Peyer's patch (tissue), 4 donors: ENCODE results near the gene NFKBIZ. TPM values are rescaled to one million over a fixed set of nuclear protein-coding genes. Genes with fewer than 3 reads are reported as not detected.

Source experiments
- DNase-seq, 3 donors: peaks; one replicate each; pipeline ENCODE4 v3.0.0-alpha.2; 2017 to 2019
- H3K27ac ChIP-seq, 4 donors: fragments of 200-600 bp; sonication (generic); one replicate each; pipeline ENCODE4 v1.5.1; 2016 to 2019
- H3K27me3 ChIP-seq, 2 donors: fragments of 200-600 bp; sonication (generic); one replicate each; pipeline ENCODE4 v1.5.1; 2019
- H3K36me3 ChIP-seq, 3 donors: fragments of 200-600 bp; sonication (generic); one replicate each; pipeline ENCODE4 v1.5.1; 2016 to 2019
- H3K4me1 ChIP-seq, 4 donors: fragments of 200-600 bp; sonication (generic); one replicate each; pipeline ENCODE4 v1.5.1; 2016 to 2019
- H3K4me3 ChIP-seq, 4 donors: fragments of 200-600 bp; sonication (generic); 1 replicate in 3 of 4; 2 replicates in 1 of 4; pipeline ENCODE4 v1.5.1; 2016 to 2019; ENCODE audit warnings: mild to moderate bottlenecking in 1 of 4
- H3K9me3 ChIP-seq, 4 donors: fragments of 200-600 bp; sonication (generic); one replicate each; pipeline ENCODE4 v1.5.1; 2016 to 2019; ENCODE audit warnings: mild to moderate bottlenecking in 1 of 4
- CTCF ChIP-seq, 6 experiments: fragments of 450-650 bp in 4 of 6; fragments of 200-600 bp in 2 of 6; sonication (generic) in 1 of 6; IDR thresholded peaks; one replicate each; pipeline ENCODE4 v1.5.1; 2017 to 2019; ENCODE audit warnings: antibody characterized with exemption in 6 of 6, mild to moderate bottlenecking in 3 of 6, moderate library complexity in 1 of 6
- POLR2A ChIP-seq, 2 donors: fragments of 450-650 bp; IDR thresholded peaks; one replicate each; pipeline ENCODE4 v1.5.1; 2017; ENCODE audit warnings: antibody characterized with exemption in 2 of 2, mild to moderate bottlenecking in 2 of 2, moderate library complexity in 2 of 2
- total RNA-seq, 4 donors: library from RNA; depleted of rRNA; stranded (reverse); fragments of >200 nt; gene quantifications; one replicate each; pipeline ENCODE4 v1.1.0, GENCODE V29; 2016

NFKBIZ gene
- total RNA-seq, 4 donors from 2014 or later, result 37.1 to 70.1 (median 52.9) TPM

GRCh38 chr3:101886626-101887025 lies 37.3 kb downstream of the NFKBIZ start:
- TF ChIP-seq POLR2A (IDR thresholded peaks at IDR 0.05) (no peak), CTCF (IDR thresholded peaks at IDR 0.05) (no peak)
- DNase-seq, result no peak
- Histone ChIP-seq H3K4me3 (no peak overlapping the region), H3K36me3 (no peaks in the 10 kb centered on the region), H3K27me3 (no peaks in the 10 kb centered on the region), H3K4me1 (no peaks in the 10 kb centered on the region), H3K9me3 (no peaks in the 10 kb centered on the region), H3K27ac (no peak overlapping the region)

- Histone ChIP-seq H3K9me3 (no peaks in the 10 kb centered on the region), H3K27ac (no peak overlapping the region), H3K4me1 (no peaks in the 10 kb centered on the region), H3K27me3 (no peaks in the 10 kb centered on the region), H3K4me3 (no peak overlapping the region), H3K36me3 (no peaks in the 10 kb centered on the region)
- TF ChIP-seq CTCF (IDR thresholded peaks at IDR 0.05) (no peak), POLR2A (IDR thresholded peaks at IDR 0.05) (no peak)
- DNase-seq, result no peak
These were observed 39.3 kb downstream of the NFKBIZ start for GRCh38 chr3:101888653-101889052.

GRCh38 chr3:101890716-101891115 lies 41.4 kb downstream of the NFKBIZ start:
- no peaks in the 10 kb centered on the region for H3K9me3 ChIP-seq
- no peaks in the 10 kb centered on the region for H3K36me3 ChIP-seq
- no peak for TF ChIP-seq POLR2A (IDR thresholded peaks at IDR 0.05)
- TF ChIP-seq CTCF (IDR thresholded peaks at IDR 0.05), result no peak
- DNase-seq, result no peak
- H3K27me3 ChIP-seq, result no peaks in the 10 kb centered on the region
- H3K27ac ChIP-seq, result no peak overlapping the region
- no peaks in the 10 kb centered on the region for H3K4me1 ChIP-seq
- no peak overlapping the region for H3K4me3 ChIP-seq

- TF ChIP-seq CTCF (IDR thresholded peaks at IDR 0.05) (no peak), POLR2A (IDR thresholded peaks at IDR 0.05) (no peak)
- Histone ChIP-seq H3K27ac (no peak overlapping the region), H3K4me3 (no peak overlapping the region), H3K27me3 (no peaks in the 10 kb centered on the region), H3K9me3 (no peaks in the 10 kb centered on the region), H3K36me3 (no peaks in the 10 kb centered on the region), H3K4me1 (no peaks in the 10 kb centered on the region)
- no peak for DNase-seq
These were observed 43.3 kb downstream of the NFKBIZ start for GRCh38 chr3:101892648-101893047.

- Histone ChIP-seq H3K4me1 (no peaks in the 10 kb centered on the region), H3K36me3 (no peaks in the 10 kb centered on the region), H3K4me3 (no peak overlapping the region), H3K9me3 (no peaks in the 10 kb centered on the region), H3K27ac (no peak overlapping the region), H3K27me3 (no peaks in the 10 kb centered on the region)
- no peak for DNase-seq
- TF ChIP-seq CTCF (IDR thresholded peaks at IDR 0.05) (no peak), POLR2A (IDR thresholded peaks at IDR 0.05) (no peak)
These were observed 46.9 kb downstream of the NFKBIZ start for GRCh38 chr3:101896083-101896757.

GRCh38 chr3:101897013-101897412 lies 47.7 kb downstream of the NFKBIZ start:
- H3K27ac ChIP-seq, result no peak overlapping the region
- no peaks in the 10 kb centered on the region for H3K27me3 ChIP-seq
- DNase-seq, result no peak
- H3K4me1 ChIP-seq, result no peaks in the 10 kb centered on the region
- H3K9me3 ChIP-seq, result no peaks in the 10 kb centered on the region
- H3K4me3 ChIP-seq, result no peak overlapping the region
- no peaks in the 10 kb centered on the region for H3K36me3 ChIP-seq
- TF ChIP-seq POLR2A (IDR thresholded peaks at IDR 0.05) (no peak), CTCF (IDR thresholded peaks at IDR 0.05) (no peak)
